ENCODE data around the gene EIF4B. TPM values are rescaled to one million over a fixed set of nuclear protein-coding genes. Genes with fewer than 3 reads are reported as not detected.

Gene EIF4B
- total and polyA plus RNA-seq, 2 of the 13 experiments (the other 11 are each of a cell fraction or from before 2014, with no cell fraction given) = 416 to 548 TPM

GRCh38 chr12:52992699-52993557, 13.3 kb upstream of the EIF4B start (continued):
- no peak for TF ChIP-seq BORCS8-MEF2B (CRISPR knock-in tag; IDR thresholded peaks at IDR 0.05)
- no peak for TF ChIP-seq MYNN (CRISPR knock-in tag; IDR thresholded peaks at IDR 0.05; ENCODE audit: low read depth)
- TF ChIP-seq U2AF2 (IDR thresholded peaks at IDR 0.05; ENCODE audit: low read depth, low read length) = no peak
- no peak for TF ChIP-seq JDP2 (CRISPR knock-in tag; IDR thresholded peaks at IDR 0.05; ENCODE audit: borderline replicate concordance)
- no peak for TF ChIP-seq ZNF143 (CRISPR knock-in tag; IDR thresholded peaks at IDR 0.05)
- no peak for TF ChIP-seq ZNF724P (CRISPR knock-in tag; IDR thresholded peaks at IDR 0.05; ENCODE audit: borderline replicate concordance)
- no peak for TF ChIP-seq STAG1 (CRISPR knock-in tag; IDR thresholded peaks at IDR 0.05)
- TF ChIP-seq JUNB (CRISPR knock-in tag; IDR thresholded peaks at IDR 0.05; ENCODE audit: borderline replicate concordance) = no peak; the same call in 1 of the 2 replicates
- TF ChIP-seq KLF6 (CRISPR knock-in tag; IDR thresholded peaks at IDR 0.05) = no peak
- TF ChIP-seq ZSCAN21 (CRISPR knock-in tag; IDR thresholded peaks at IDR 0.05; ENCODE audit: borderline replicate concordance) = 0 out of 2 replicates have a peak, but pooled peaks have one; percentile 39
- no peak for TF ChIP-seq HES4 (CRISPR knock-in tag; IDR thresholded peaks at IDR 0.05; ENCODE audit: borderline replicate concordance)
- TF ChIP-seq MED1 (CRISPR knock-in tag; IDR thresholded peaks at IDR 0.05) = peak; percentile 42
- no peak for TF ChIP-seq ZNF180 (CRISPR knock-in tag; IDR thresholded peaks at IDR 0.05; ENCODE audit: borderline replicate concordance, low read depth)
- no peak for TF ChIP-seq GATA4 (IDR thresholded peaks at IDR 0.05; ENCODE audit: borderline replicate concordance, low read depth)
- no peak for TF ChIP-seq RFX3 (CRISPR knock-in tag; IDR thresholded peaks at IDR 0.05)
- peak; percentile 35; the same call in 1 of the 2 replicates for TF ChIP-seq ZNF501 (CRISPR knock-in tag; IDR thresholded peaks at IDR 0.05)
- TF ChIP-seq FOXJ3 (CRISPR knock-in tag; IDR thresholded peaks at IDR 0.05; ENCODE audit: borderline replicate concordance) = 0 out of 2 replicates have a peak, but pooled peaks have one; percentile 48
- TF ChIP-seq ZNF253 (CRISPR knock-in tag; IDR thresholded peaks at IDR 0.05; ENCODE audit: borderline replicate concordance) = no peak
- no peak for TF ChIP-seq SUZ12 (IDR thresholded peaks at IDR 0.05; ENCODE audit: low read depth, low read length)
- no peak for TF ChIP-seq ZNF260 (CRISPR knock-in tag; IDR thresholded peaks at IDR 0.05; ENCODE audit: borderline replicate concordance, low read depth)
- TF ChIP-seq SIX1 (CRISPR knock-in tag; IDR thresholded peaks at IDR 0.05; ENCODE audit: borderline replicate concordance) = no peak
- no peak for TF ChIP-seq YY1 (IDR thresholded peaks at IDR 0.05; ENCODE audit: insufficient read depth, insufficient replicate concordance, low read depth, low read length)
- peak; percentile 70 for TF ChIP-seq FOXA3 (CRISPR knock-in tag; IDR thresholded peaks at IDR 0.05)
- no peak for TF ChIP-seq ZNF567 (CRISPR knock-in tag; IDR thresholded peaks at IDR 0.05; ENCODE audit: borderline replicate concordance)
- peak; percentile 58; the same call in 1 of the 2 replicates for TF ChIP-seq MAX (IDR thresholded peaks at IDR 0.05)
- 0 out of 2 replicates have a peak, but pooled peaks have one; percentile 49 for TF ChIP-seq ZNF235 (CRISPR knock-in tag; IDR thresholded peaks at IDR 0.05; ENCODE audit: borderline replicate concordance)
- TF ChIP-seq, protein P1, sequence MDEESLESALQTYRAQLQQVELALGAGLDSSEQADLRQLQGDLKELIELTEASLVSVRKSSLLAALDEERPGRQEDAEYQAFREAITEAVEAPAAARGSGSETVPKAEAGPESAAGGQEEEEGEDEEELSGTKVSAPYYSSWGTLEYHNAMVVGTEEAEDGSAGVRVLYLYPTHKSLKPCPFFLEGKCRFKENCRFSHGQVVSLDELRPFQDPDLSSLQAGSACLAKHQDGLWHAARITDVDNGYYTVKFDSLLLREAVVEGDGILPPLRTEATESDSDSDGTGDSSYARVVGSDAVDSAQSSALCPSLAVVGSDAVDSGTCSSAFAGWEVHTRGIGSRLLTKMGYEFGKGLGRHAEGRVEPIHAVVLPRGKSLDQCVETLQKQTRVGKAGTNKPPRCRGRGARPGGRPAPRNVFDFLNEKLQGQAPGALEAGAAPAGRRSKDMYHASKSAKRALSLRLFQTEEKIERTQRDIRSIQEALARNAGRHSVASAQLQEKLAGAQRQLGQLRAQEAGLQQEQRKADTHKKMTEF (CRISPR knock-in tag; IDR thresholded peaks at IDR 0.05) = peak; percentile 76
- TF ChIP-seq ZNF12 (CRISPR knock-in tag; IDR thresholded peaks at IDR 0.05) = no peak
- no peak for TF ChIP-seq NR3C1 (CRISPR knock-in tag; IDR thresholded peaks at IDR 0.05)
- TF ChIP-seq ZNF547 (CRISPR knock-in tag; IDR thresholded peaks at IDR 0.05) = no peak
- no peak for TF ChIP-seq ETV5 (CRISPR knock-in tag; IDR thresholded peaks at IDR 0.05; ENCODE audit: borderline replicate concordance)
- no peak for TF ChIP-seq GABPB1 (CRISPR knock-in tag; IDR thresholded peaks at IDR 0.05)
